Neural cell (in vitro differentiated cells): ENCODE data around the gene SELENOI. TPM values are rescaled to one million over a fixed set of nuclear protein-coding genes. Genes with fewer than 3 reads are reported as not detected.
"Not testable (repeated sequence)": the region's sequence is repeated elsewhere in the genome, so short reads cannot be mapped to it uniquely, and the experiment has no call there.

Experiments
- H2AFZ ChIP-seq: fragments of 200-600, 300-800 bp; sonication (generic), shearing (Covaris generic); 2 replicates; pipeline ENCODE4 v1.6.0; 2014; ENCODE audit warnings: low read depth, mild to moderate bottlenecking, antibody characterized with exemption, low read length, moderate library complexity
- H3F3A ChIP-seq: fragments of 200-600 bp; shearing (Covaris generic); 2 replicates; pipeline ENCODE4 v1.6.1; 2016; ENCODE audit warnings: mild to moderate bottlenecking, moderate library complexity, mixed read lengths, antibody characterized with exemption, low read length; ENCODE audit not compliant: insufficient read depth, poor library complexity, severe bottlenecking
- H3K27ac ChIP-seq: fragments of 200-600, 300-800 bp; sonication (generic), shearing (Covaris generic); 2 replicates; pipeline ENCODE4 v1.5.1; 2014; ENCODE audit warnings: mild to moderate bottlenecking, low read length, moderate library complexity
- H3K27me3 ChIP-seq: fragments of 300-800, 200-600 bp; sonication (generic), shearing (Covaris generic); 2 replicates; pipeline ENCODE4 v1.6.0; 2014; ENCODE audit warnings: mild to moderate bottlenecking, low read depth, low read length, moderate library complexity; ENCODE audit not compliant: insufficient read depth
- H3K36me3 ChIP-seq: fragments of 300-800, 200-600 bp; sonication (generic), shearing (Covaris generic); 2 replicates; pipeline ENCODE4 v1.5.1; 2014; ENCODE audit warnings: mild to moderate bottlenecking, antibody characterized with exemption, low read length, moderate library complexity; ENCODE audit not compliant: insufficient read depth
- H3K4me2 ChIP-seq: fragments of 300-800, 200-600 bp; sonication (generic), shearing (Covaris generic); 2 replicates; pipeline ENCODE4 v1.6.0; 2014; ENCODE audit warnings: mild to moderate bottlenecking, low read length
- H3K4me3 ChIP-seq: fragments of 300-800, 200-600 bp; sonication (generic), shearing (Covaris generic); 2 replicates; pipeline ENCODE4 v1.5.1; 2014; ENCODE audit warnings: mild to moderate bottlenecking, low read length, moderate library complexity
- H3K79me2 ChIP-seq: fragments of 200-600 bp; shearing (Covaris generic); replicated peaks from 2 replicates; pipeline ENCODE4 v1.6.0; 2014; ENCODE audit warnings: mild to moderate bottlenecking, low read length, moderate library complexity; ENCODE audit not compliant: insufficient read depth
- H3K9ac ChIP-seq: fragments of 300-800, 200-600 bp; sonication (generic), shearing (Covaris generic); 2 replicates; pipeline ENCODE4 v1.6.1; 2016; ENCODE audit warnings: mild to moderate bottlenecking, low read length, mixed read lengths
- H3K9me2 ChIP-seq: fragments of 200-600 bp; shearing (Covaris generic); 2 replicates; pipeline ENCODE4 v1.6.1; 2016; ENCODE audit warnings: mild to moderate bottlenecking, low read length, mixed read lengths; ENCODE audit not compliant: insufficient read depth
- H3K9me3 ChIP-seq: fragments of 200-600, 300-800 bp; sonication (generic), shearing (Covaris generic); 2 replicates; pipeline ENCODE4 v1.6.1; 2016; ENCODE audit warnings: mild to moderate bottlenecking, mixed run types, low read length, moderate library complexity, mixed read lengths
- H4K20me1 ChIP-seq: fragments of 200-600 bp; shearing (Covaris generic); 2 replicates; pipeline ENCODE4 v1.6.1; 2016; ENCODE audit warnings: mild to moderate bottlenecking, mixed run types; ENCODE audit not compliant: insufficient read depth
- CTCF ChIP-seq: fragments of 450-650 bp; IDR thresholded peaks from 2 replicates; pipeline ENCODE4 v1.5.1; 2014; ENCODE audit warnings: antibody characterized with exemption, mild to moderate bottlenecking, moderate library complexity; ENCODE audit not compliant: poor library complexity, severe bottlenecking
- EP300 ChIP-seq: fragments of 450-650 bp; conservative IDR thresholded peaks from 2 replicates; pipeline ENCODE4 v1.6.1; 2014; ENCODE audit warnings: antibody characterized with exemption, mild to moderate bottlenecking, moderate library complexity; ENCODE audit not compliant: poor library complexity, severe bottlenecking
- POLR2AphosphoS5 ChIP-seq: IDR thresholded peaks from 2 replicates; pipeline ENCODE4 v1.6.1; 2012
- RAD21 ChIP-seq: fragments of 450-650 bp; conservative IDR thresholded peaks from 2 replicates; pipeline ENCODE4 v1.6.1; 2014; ENCODE audit warnings: antibody characterized with exemption, mild to moderate bottlenecking, moderate library complexity
- SMC3 ChIP-seq: fragments of 450-650 bp; conservative IDR thresholded peaks from 2 replicates; pipeline ENCODE4 v1.6.1; 2014; ENCODE audit warnings: antibody characterized with exemption, mild to moderate bottlenecking, moderate library complexity; ENCODE audit not compliant: poor library complexity
- polyA plus RNA-seq: library from polyadenylated mRNA; depleted of rRNA; stranded (reverse); fragments of >200 nt; gene quantifications from 2 replicates; pipeline ENCODE4 v1.2.3, GENCODE V29; 2014

The SELENOI gene
- polyA plus RNA-seq, 1 donor from 2014 or later: 25.2 TPM

GRCh38 chr2:26330114-26330549, 15.8 kb upstream of the SELENOI start:
- no peak overlapping the region for H3K4me2 ChIP-seq
- H3K9me3 ChIP-seq: no peaks in the 10 kb centered on the region
- H2AFZ ChIP-seq: no peak overlapping the region
- no peaks in the 10 kb centered on the region for H3K79me2 ChIP-seq
- H3K4me3 ChIP-seq: no peak overlapping the region
- H3K36me3 ChIP-seq: no peaks in the 10 kb centered on the region
- no peaks in the 10 kb centered on the region for H3F3A ChIP-seq
- no peaks in the 10 kb centered on the region for H3K9me2 ChIP-seq
- no peaks in the 10 kb centered on the region for H3K27me3 ChIP-seq
- TF ChIP-seq CTCF (peak; percentile 84), RAD21 (peak; percentile 79), SMC3 (peak; percentile 86), EP300 (no peak)
- H3K9ac ChIP-seq: no peak overlapping the region
- H4K20me1 ChIP-seq: no peaks in the 10 kb centered on the region
- H3K27ac ChIP-seq: no peak overlapping the region

- Histone ChIP-seq H3K4me2 (no peak overlapping the region), H3K27me3 (no peaks in the 10 kb centered on the region), H3K27ac (no peak overlapping the region), H3K36me3 (no peaks in the 10 kb centered on the region), H3K9me2 (no peaks in the 10 kb centered on the region), H4K20me1 (no peaks in the 10 kb centered on the region), H3K4me3 (no peak overlapping the region), H2AFZ (no peak overlapping the region), H3F3A (no peaks in the 10 kb centered on the region), H3K9me3 (no peaks in the 10 kb centered on the region), H3K9ac (no peak overlapping the region), H3K79me2 (no peaks in the 10 kb centered on the region)
- TF ChIP-seq EP300: no peak
- TF ChIP-seq SMC3: no peak
- TF ChIP-seq RAD21: no peak
- TF ChIP-seq POLR2AphosphoS5: no peak
- no peak for TF ChIP-seq CTCF
Measured at GRCh38 chr2:26330604-26331003, 15.3 kb upstream of the SELENOI start.

- H3K9ac ChIP-seq, H3K9me2 ChIP-seq, H3K27ac ChIP-seq, H2AFZ ChIP-seq, H4K20me1 ChIP-seq, H3K4me3 ChIP-seq, H3K9me3 ChIP-seq, H3K36me3 ChIP-seq, H3K79me2 ChIP-seq, H3K4me2 ChIP-seq, H3K27me3 ChIP-seq, H3F3A ChIP-seq: not testable (repeated sequence)
Measured at GRCh38 chr2:26331321-26331720, 14.6 kb upstream of the SELENOI start.
